AG04450 (cell line): Measurements from ENCODE around the gene RUVBL2. TPM values are rescaled to one million over a fixed set of nuclear protein-coding genes. Genes with fewer than 3 reads are reported as not detected.
A peak's percentile ranks its signal among the peaks of the same experiment; 100 is the strongest.

ENCODE experiments used
- CTCF ChIA-PET: fragments of 300-600, 350-600 bp; formaldehyde crosslinking; extraction: SDS; loops from one replicate; lab custom pipeline; 2022; ENCODE audit warnings: antibody characterized with exemption, inconsistent platforms; lab: Charles Lee
- POLR2A ChIA-PET: fragments of 350-600 bp; formaldehyde crosslinking; extraction: SDS; loops from one replicate; lab custom pipeline; 2021; ENCODE audit warnings: antibody characterized with exemption, inconsistent platforms; lab: Yijun Ruan, JAX
- DNase-seq: peaks from one replicate; pipeline ENCODE4 v3.0.0-alpha.2; 2011; ENCODE audit warnings: low read depth, low spot score
- H3K27ac ChIP-seq: one replicate; pipeline ENCODE4 v1.5.1; 2012; ENCODE audit warnings: low read depth, low read length, control low read depth
- H3K27me3 ChIP-seq: one replicate; pipeline ENCODE4 v1.6.0; 2012; ENCODE audit warnings: low read length; ENCODE audit not compliant: control insufficient read depth, insufficient read depth
- H3K4me3 ChIP-seq: 2 replicates; pipeline ENCODE4 v1.5.1; 2011; ENCODE audit warnings: mild to moderate bottlenecking, low read depth, low read length, control low read depth
- H3K9me3 ChIP-seq: 2 replicates; pipeline ENCODE4 v1.5.1; 2012; ENCODE audit warnings: low read length; ENCODE audit not compliant: control insufficient read depth, insufficient read depth
- polyA plus RNA-seq: library from polyadenylated mRNA; depleted of rRNA; stranded (reverse); fragments of >200 nt; gene quantifications from 2 replicates; pipeline ENCODE4 v1.2.3, GENCODE V29; 2011
- TF ChIP-seq, protein P1 (sequence below): IDR thresholded peaks from 2 replicates; pipeline ENCODE4 v1.5.1; 2011; ENCODE audit warnings: low read depth, low read length, control low read depth, inconsistent platforms

Gene RUVBL2
- polyA plus RNA-seq, 1 experiment, result 107 TPM

DNA sequence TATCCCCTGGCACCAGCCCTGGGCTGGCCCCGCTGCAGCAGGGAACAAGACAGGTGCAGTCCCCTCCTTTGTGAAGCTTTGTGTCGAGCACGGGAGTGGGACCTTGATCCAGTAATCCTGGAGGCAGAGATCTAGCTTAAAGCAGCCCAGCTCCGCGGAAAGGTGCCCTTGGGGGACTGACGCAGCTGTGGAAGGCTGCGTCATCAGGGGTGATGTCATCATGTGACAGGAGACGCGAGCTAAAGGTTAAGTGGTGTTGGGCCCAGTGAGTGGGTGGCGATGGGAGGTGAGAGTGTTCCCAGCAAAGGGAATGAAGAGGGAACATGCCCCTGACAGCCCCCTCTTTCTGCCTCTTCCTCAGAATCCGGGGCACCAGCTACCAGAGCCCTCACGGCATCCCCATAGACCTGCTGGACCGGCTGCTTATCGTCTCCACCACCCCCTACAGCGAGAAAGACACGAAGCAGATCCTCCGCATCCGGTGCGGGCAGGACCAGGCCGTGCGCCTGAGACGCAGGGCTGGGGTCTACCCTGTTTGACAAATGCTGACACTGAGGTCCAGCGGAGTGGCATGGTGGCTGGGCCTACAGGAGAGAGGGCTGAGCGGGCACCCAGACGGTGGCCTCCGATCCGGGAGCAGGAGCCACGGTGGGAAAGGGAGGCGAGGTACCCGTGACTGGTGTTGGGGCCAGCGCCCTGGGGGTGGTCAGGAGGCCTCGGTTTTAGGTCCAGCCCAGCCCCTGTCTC, 20.6 kb downstream of the RUVBL2 start:
- no peak for DNase-seq
- Histone ChIP-seq H3K4me3 (no peak overlapping the region), H3K27ac (no peak overlapping the region), H3K9me3 (no peaks in the 10 kb centered on the region; the same call in 1 of the 2 replicates), H3K27me3 (no peaks in the 10 kb centered on the region)
- TF ChIP-seq, protein P1, sequence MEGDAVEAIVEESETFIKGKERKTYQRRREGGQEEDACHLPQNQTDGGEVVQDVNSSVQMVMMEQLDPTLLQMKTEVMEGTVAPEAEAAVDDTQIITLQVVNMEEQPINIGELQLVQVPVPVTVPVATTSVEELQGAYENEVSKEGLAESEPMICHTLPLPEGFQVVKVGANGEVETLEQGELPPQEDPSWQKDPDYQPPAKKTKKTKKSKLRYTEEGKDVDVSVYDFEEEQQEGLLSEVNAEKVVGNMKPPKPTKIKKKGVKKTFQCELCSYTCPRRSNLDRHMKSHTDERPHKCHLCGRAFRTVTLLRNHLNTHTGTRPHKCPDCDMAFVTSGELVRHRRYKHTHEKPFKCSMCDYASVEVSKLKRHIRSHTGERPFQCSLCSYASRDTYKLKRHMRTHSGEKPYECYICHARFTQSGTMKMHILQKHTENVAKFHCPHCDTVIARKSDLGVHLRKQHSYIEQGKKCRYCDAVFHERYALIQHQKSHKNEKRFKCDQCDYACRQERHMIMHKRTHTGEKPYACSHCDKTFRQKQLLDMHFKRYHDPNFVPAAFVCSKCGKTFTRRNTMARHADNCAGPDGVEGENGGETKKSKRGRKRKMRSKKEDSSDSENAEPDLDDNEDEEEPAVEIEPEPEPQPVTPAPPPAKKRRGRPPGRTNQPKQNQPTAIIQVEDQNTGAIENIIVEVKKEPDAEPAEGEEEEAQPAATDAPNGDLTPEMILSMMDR, result no peak
- ChIA-PET POLR2A (no interaction called here), CTCF (interaction anchor here (1.2 to 2.3 kb wide), 2 partner anchors 14 to 21 kb away, joined by 4 to 12 read pairs; partner anchors contain the start of genes GYS1 and RUVBL2)

GRCh38 chr19:49014870-49015255, 21.2 kb downstream of the RUVBL2 start:
- Histone ChIP-seq H3K27me3 (no peaks in the 10 kb centered on the region), H3K4me3 (no peak overlapping the region), H3K27ac (no peak overlapping the region), H3K9me3 (no peaks in the 10 kb centered on the region; the same call in 1 of the 2 replicates)
- TF ChIP-seq, protein P1, result no peak
- CTCF ChIA-PET, result no interaction called here
- no peak for DNase-seq
- POLR2A ChIA-PET, result no interaction called here

DNA sequence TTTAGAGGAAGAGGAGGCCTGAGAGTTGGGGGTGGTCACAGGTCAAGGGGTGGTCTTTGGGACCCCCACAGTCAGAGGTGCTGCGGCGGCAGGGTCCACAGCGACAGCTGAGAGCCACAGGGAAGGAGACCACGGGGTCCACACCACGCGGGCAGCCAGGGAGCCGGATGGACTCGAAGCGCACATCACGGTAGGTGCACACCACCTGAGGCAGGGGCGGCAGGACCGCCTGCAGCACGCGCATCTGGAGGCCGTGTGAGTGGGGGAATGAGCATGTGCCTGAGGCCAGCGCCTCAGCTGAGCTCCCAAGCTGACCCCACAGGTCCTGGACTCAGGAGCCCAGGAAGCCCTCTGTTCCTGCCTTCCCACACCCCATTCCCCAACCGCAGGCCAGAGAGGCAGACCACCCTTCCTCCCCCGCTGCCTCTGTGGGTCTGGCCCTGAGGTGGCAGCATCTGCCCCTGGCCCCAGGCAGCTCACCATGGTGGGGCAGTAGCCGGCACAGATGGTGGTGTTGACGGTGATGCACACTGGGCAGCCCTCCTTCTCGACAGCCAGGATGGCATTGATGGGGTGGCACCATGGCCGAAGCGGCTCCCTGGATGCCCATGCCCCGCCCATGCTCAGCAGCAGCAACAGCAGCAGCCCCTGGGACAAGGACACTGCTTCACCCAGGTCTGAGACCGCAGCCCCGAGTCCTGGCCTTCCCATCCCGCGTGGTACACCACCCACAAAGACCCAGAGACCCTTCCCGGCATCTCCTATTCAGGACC, 22.6 kb downstream of the RUVBL2 start:
- Histone ChIP-seq H3K27me3 (no peaks in the 10 kb centered on the region), H3K4me3 (no peak overlapping the region), H3K9me3 (no peaks in the 10 kb centered on the region; the same call in 1 of the 2 replicates), H3K27ac (no peak overlapping the region)
- DNase-seq, result no peak
- ChIA-PET CTCF (no interaction called here), POLR2A (no interaction called here)
- TF ChIP-seq, protein P1, result no peak

DNA sequence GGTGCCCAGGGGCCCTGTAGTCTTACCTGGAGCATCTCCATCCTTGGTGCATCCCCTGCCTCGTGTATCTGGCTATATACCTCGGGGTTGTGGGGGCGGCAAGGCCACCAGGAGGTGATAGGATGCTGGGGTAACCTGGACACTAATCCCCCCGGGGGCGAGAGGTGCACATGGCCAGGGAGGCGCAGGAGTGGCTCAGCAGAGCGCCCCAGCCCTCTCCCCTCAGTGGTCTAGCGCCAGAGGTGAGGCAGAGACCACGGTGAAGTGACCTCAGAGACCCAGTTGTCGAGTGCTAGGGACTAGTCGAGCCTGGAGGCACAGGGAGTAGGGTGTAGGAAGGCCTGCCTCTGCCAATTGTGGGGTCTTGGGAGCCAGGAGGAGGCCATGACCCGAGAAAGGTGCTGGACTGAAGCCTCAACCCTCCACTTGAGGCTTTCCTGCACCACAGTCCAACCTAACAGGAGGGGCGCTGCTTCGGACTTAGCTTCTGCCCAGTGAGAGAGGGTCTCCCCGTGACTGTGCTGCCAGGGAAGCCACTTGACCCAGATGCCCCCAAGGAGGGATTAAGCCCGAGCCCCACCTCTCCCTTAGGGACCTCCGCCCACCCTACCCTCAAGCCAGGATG, 23.5 kb downstream of the RUVBL2 start, which contains the start of gene LHB:
Gene LHB, minus strand, starts transcription at position 51 of the 625 bp plus-strand sequence. Its CDS starts 10 bp downstream, at position 41.
- H3K27me3 ChIP-seq, result no peaks in the 10 kb centered on the region
- no peak within 1 kb of the TSS for H3K27ac ChIP-seq
- TF ChIP-seq, protein P1, result no peak
- no peak for DNase-seq
- CTCF ChIA-PET, result interaction anchor here (0.6 to 3.7 kb wide), 4 partner anchors 18 to 120 kb away, joined by 3 to 28 read pairs (median 4); partner anchors contain the start of genes CGB7 and RUVBL2
- POLR2A ChIA-PET, result interaction anchor here (0.6 to 0.9 kb wide), 4 partner anchors 8 to 41 kb away, joined by 3 to 4 read pairs (median 3); partner anchors contain the start of genes CGB7, GYS1 and RUVBL2
- peak within 1 kb of the TSS; percentile 49 for H3K4me3 ChIP-seq
- H3K9me3 ChIP-seq, result no peaks in the 10 kb centered on the region; the same call in 1 of the 2 replicates
